ENCODE measurements around the gene TMEM9.
"Not testable (repeated sequence)": the region's sequence is repeated elsewhere in the genome, so short reads cannot be mapped to it uniquely, and the experiment has no call there.

The TMEM9 gene

GRCh38 chr1:201172326-201172725, 18.1 kb upstream of the TMEM9 start:
- H3K4me1 ChIP-seq (ENCODE audit: control insufficient read depth, insufficient read depth, low read length), result peaks cover 7% of the 10 kb centered on the region

GRCh38 chr1:201171063-201172036, 17.1 kb upstream of the TMEM9 start:
- Histone ChIP-seq H3K36me3 (ENCODE audit: control insufficient read depth, insufficient read depth, low read length) (no peaks in the 10 kb centered on the region), H3K9ac (ENCODE audit: low read depth, low read length) (peak overlapping the region; percentile 55), H3K4me3 (ENCODE audit: low read depth, low read length) (peak overlapping the region; percentile 88), H3K27me3 (ENCODE audit: control insufficient read depth, insufficient read depth, low read length) (peaks cover 33% of the 10 kb centered on the region), H3K4me1 (ENCODE audit: control insufficient read depth, insufficient read depth, low read length) (peaks cover 7% of the 10 kb centered on the region), H3K9me3 (ENCODE audit: control insufficient read depth, insufficient read depth, low read length) (no peaks in the 10 kb centered on the region)

More at GRCh38 chr1:201172326-201172725, 18.1 kb upstream of the TMEM9 start:
- H3K9ac ChIP-seq (ENCODE audit: low read depth, low read length), result no peak overlapping the region
- peaks cover 33% of the 10 kb centered on the region for H3K27me3 ChIP-seq (ENCODE audit: control insufficient read depth, insufficient read depth, low read length)
- H3K9me3 ChIP-seq (ENCODE audit: control insufficient read depth, insufficient read depth, low read length), result no peaks in the 10 kb centered on the region
- H3K4me3 ChIP-seq (ENCODE audit: low read depth, low read length), result no peak overlapping the region
- no peaks in the 10 kb centered on the region for H3K36me3 ChIP-seq (ENCODE audit: control insufficient read depth, insufficient read depth, low read length)

GRCh38 chr1:201170533-201171062, 16.3 kb upstream of the TMEM9 start:
- Histone ChIP-seq H3K4me3 (ENCODE audit: low read depth, low read length) (peak overlapping the region; percentile 88), H3K9me3 (ENCODE audit: control insufficient read depth, insufficient read depth, low read length) (no peaks in the 10 kb centered on the region), H3K36me3 (ENCODE audit: control insufficient read depth, insufficient read depth, low read length) (no peaks in the 10 kb centered on the region), H3K4me1 (ENCODE audit: control insufficient read depth, insufficient read depth, low read length) (peaks cover 7% of the 10 kb centered on the region), H3K9ac (ENCODE audit: low read depth, low read length) (peak overlapping the region; percentile 55), H3K27me3 (ENCODE audit: control insufficient read depth, insufficient read depth, low read length) (peaks cover 33% of the 10 kb centered on the region)

- peaks cover 33% of the 10 kb centered on the region for H3K27me3 ChIP-seq (ENCODE audit: control insufficient read depth, insufficient read depth, low read length)
- H3K36me3 ChIP-seq (ENCODE audit: control insufficient read depth, insufficient read depth, low read length), result no peaks in the 10 kb centered on the region
- H3K9ac ChIP-seq (ENCODE audit: low read depth, low read length), result no peak overlapping the region
- H3K4me3 ChIP-seq (ENCODE audit: low read depth, low read length), result peak overlapping the region; percentile 88
- no peaks in the 10 kb centered on the region for H3K9me3 ChIP-seq (ENCODE audit: control insufficient read depth, insufficient read depth, low read length)
- peaks cover 7% of the 10 kb centered on the region for H3K4me1 ChIP-seq (ENCODE audit: control insufficient read depth, insufficient read depth, low read length)
Observed at GRCh38 chr1:201169971-201170532, 15.8 kb upstream of the TMEM9 start.

GRCh38 chr1:201169203-201169602, 14.9 kb upstream of the TMEM9 start:
- peaks cover 3% of the 10 kb centered on the region for H3K4me1 ChIP-seq (ENCODE audit: control insufficient read depth, insufficient read depth, low read length)
- H3K4me3 ChIP-seq (ENCODE audit: low read depth, low read length), result no peak overlapping the region
- H3K9ac ChIP-seq (ENCODE audit: low read depth, low read length), result no peak overlapping the region
- peaks cover 33% of the 10 kb centered on the region for H3K27me3 ChIP-seq (ENCODE audit: control insufficient read depth, insufficient read depth, low read length)
- no peaks in the 10 kb centered on the region for H3K9me3 ChIP-seq (ENCODE audit: control insufficient read depth, insufficient read depth, low read length)
- H3K36me3 ChIP-seq (ENCODE audit: control insufficient read depth, insufficient read depth, low read length), result no peaks in the 10 kb centered on the region

- Histone ChIP-seq H3K4me1 (ENCODE audit: control insufficient read depth, insufficient read depth, low read length) (peaks cover 3% of the 10 kb centered on the region), H3K9ac (ENCODE audit: low read depth, low read length) (no peak overlapping the region), H3K4me3 (ENCODE audit: low read depth, low read length) (no peak overlapping the region), H3K36me3 (ENCODE audit: control insufficient read depth, insufficient read depth, low read length) (no peaks in the 10 kb centered on the region), H3K27me3 (ENCODE audit: control insufficient read depth, insufficient read depth, low read length) (peaks cover 24% of the 10 kb centered on the region), H3K9me3 (ENCODE audit: control insufficient read depth, insufficient read depth, low read length) (no peaks in the 10 kb centered on the region)
Observed at GRCh38 chr1:201167041-201167991, 13.0 kb upstream of the TMEM9 start.

GRCh38 chr1:201164645-201165044, 10.4 kb upstream of the TMEM9 start:
- H3K9me3 ChIP-seq (ENCODE audit: control insufficient read depth, insufficient read depth, low read length), result no peaks in the 10 kb centered on the region
- no peak overlapping the region for H3K4me3 ChIP-seq (ENCODE audit: low read depth, low read length)
- H3K27me3 ChIP-seq (ENCODE audit: control insufficient read depth, insufficient read depth, low read length), result peaks cover 8% of the 10 kb centered on the region
- no peak overlapping the region for H3K9ac ChIP-seq (ENCODE audit: low read depth, low read length)
- no peaks in the 10 kb centered on the region for H3K36me3 ChIP-seq (ENCODE audit: control insufficient read depth, insufficient read depth, low read length)
- H3K4me1 ChIP-seq (ENCODE audit: control insufficient read depth, insufficient read depth, low read length), result no peaks in the 10 kb centered on the region

GRCh38 chr1:201163707-201164106, 9.4 kb upstream of the TMEM9 start:
- Histone ChIP-seq H3K36me3 (ENCODE audit: control insufficient read depth, insufficient read depth, low read length) (no peaks in the 10 kb centered on the region), H3K4me3 (ENCODE audit: low read depth, low read length) (no peak overlapping the region), H3K27me3 (ENCODE audit: control insufficient read depth, insufficient read depth, low read length) (no peaks in the 10 kb centered on the region), H3K4me1 (ENCODE audit: control insufficient read depth, insufficient read depth, low read length) (no peaks in the 10 kb centered on the region), H3K9ac (ENCODE audit: low read depth, low read length) (no peak overlapping the region), H3K9me3 (ENCODE audit: control insufficient read depth, insufficient read depth, low read length) (no peaks in the 10 kb centered on the region)

GRCh38 chr1:201163036-201163435, 8.8 kb upstream of the TMEM9 start:
- not testable (repeated sequence) for H3K4me1 ChIP-seq (ENCODE audit: control insufficient read depth, insufficient read depth, low read length); H3K4me3 ChIP-seq (ENCODE audit: low read depth, low read length); H3K27me3 ChIP-seq (ENCODE audit: control insufficient read depth, insufficient read depth, low read length); H3K9ac ChIP-seq (ENCODE audit: low read depth, low read length); H3K9me3 ChIP-seq (ENCODE audit: control insufficient read depth, insufficient read depth, low read length); H3K36me3 ChIP-seq (ENCODE audit: control insufficient read depth, insufficient read depth, low read length)

- Histone ChIP-seq H3K9ac (ENCODE audit: low read depth, low read length) (no peak overlapping the region), H3K27me3 (ENCODE audit: control insufficient read depth, insufficient read depth, low read length) (peaks cover 2% of the 10 kb centered on the region), H3K36me3 (ENCODE audit: control insufficient read depth, insufficient read depth, low read length) (no peaks in the 10 kb centered on the region), H3K4me3 (ENCODE audit: low read depth, low read length) (no peak overlapping the region), H3K9me3 (ENCODE audit: control insufficient read depth, insufficient read depth, low read length) (no peaks in the 10 kb centered on the region), H3K4me1 (ENCODE audit: control insufficient read depth, insufficient read depth, low read length) (peaks cover 12% of the 10 kb centered on the region)
Observed at GRCh38 chr1:201157949-201158348, 3.7 kb upstream of the TMEM9 start.

GRCh38 chr1:201156819-201157218, 2.5 kb upstream of the TMEM9 start:
- Histone ChIP-seq H3K27me3 (ENCODE audit: control insufficient read depth, insufficient read depth, low read length) (peaks cover 2% of the 10 kb centered on the region), H3K36me3 (ENCODE audit: control insufficient read depth, insufficient read depth, low read length) (peaks cover 4% of the 10 kb centered on the region), H3K4me3 (ENCODE audit: low read depth, low read length) (no peak overlapping the region), H3K4me1 (ENCODE audit: control insufficient read depth, insufficient read depth, low read length) (peaks cover 12% of the 10 kb centered on the region), H3K9me3 (ENCODE audit: control insufficient read depth, insufficient read depth, low read length) (no peaks in the 10 kb centered on the region), H3K9ac (ENCODE audit: low read depth, low read length) (no peak overlapping the region)
